Ishikawa (cell line): ENCODE measurements around the gene APBA2.

Experiments
- CEBPB ChIP-seq: IDR thresholded peaks from 2 replicates; pipeline ENCODE4 v1.6.1; 2012
- EGR1 ChIP-seq: IDR thresholded peaks from 2 replicates; pipeline ENCODE4 v1.6.1; 2012
- EP300 ChIP-seq: IDR thresholded peaks from 2 replicates; pipeline ENCODE4 v1.6.1; 2012; ENCODE audit warnings: borderline replicate concordance
- FOXM1 ChIP-seq: IDR thresholded peaks from 2 replicates; pipeline ENCODE4 v1.6.1; 2012; ENCODE audit warnings: low read depth, borderline replicate concordance
- TCF12 ChIP-seq: IDR thresholded peaks from 2 replicates; pipeline ENCODE4 v1.6.1; 2012; ENCODE audit warnings: low read depth
- USF1 ChIP-seq: IDR thresholded peaks from 2 replicates; pipeline ENCODE4 v1.6.1; 2012

GRCh38 chr15:29058903-29059539, 173.2 kb downstream of the APBA2 start:
- TF ChIP-seq TCF12 (no peak), EGR1 (no peak), EP300 (no peak), CEBPB (no peak), USF1 (no peak), FOXM1 (no peak)
